ENCODE measurements around the gene PEMT.

Gene PEMT

DNA sequence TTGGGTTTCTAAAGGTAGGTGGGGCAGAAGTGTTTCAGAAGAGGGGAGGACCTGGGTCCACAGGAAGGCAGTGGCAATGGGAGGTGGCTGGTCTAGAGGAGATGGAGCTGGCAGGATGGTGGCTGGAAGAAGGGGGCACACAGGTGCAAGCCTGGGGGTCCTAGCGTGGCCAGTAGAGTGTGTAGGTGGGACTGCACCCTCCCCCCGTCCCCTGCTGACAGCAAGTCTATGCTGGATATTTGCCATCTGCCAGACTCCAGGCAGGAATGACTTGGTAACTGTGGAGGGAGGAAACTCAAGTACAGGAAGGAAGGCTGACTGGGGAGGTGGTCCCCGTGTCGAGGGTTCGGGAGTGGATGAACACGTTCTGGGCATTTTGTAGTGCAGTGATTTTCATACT is 106.1 kb downstream of the PEMT start:
- no peak overlapping the region for H3K27ac ChIP-seq
- no peak for TF ChIP-seq ZFX (IDR thresholded peaks at IDR 0.05; ENCODE audit: borderline replicate concordance)
- TF ChIP-seq, protein P1, sequence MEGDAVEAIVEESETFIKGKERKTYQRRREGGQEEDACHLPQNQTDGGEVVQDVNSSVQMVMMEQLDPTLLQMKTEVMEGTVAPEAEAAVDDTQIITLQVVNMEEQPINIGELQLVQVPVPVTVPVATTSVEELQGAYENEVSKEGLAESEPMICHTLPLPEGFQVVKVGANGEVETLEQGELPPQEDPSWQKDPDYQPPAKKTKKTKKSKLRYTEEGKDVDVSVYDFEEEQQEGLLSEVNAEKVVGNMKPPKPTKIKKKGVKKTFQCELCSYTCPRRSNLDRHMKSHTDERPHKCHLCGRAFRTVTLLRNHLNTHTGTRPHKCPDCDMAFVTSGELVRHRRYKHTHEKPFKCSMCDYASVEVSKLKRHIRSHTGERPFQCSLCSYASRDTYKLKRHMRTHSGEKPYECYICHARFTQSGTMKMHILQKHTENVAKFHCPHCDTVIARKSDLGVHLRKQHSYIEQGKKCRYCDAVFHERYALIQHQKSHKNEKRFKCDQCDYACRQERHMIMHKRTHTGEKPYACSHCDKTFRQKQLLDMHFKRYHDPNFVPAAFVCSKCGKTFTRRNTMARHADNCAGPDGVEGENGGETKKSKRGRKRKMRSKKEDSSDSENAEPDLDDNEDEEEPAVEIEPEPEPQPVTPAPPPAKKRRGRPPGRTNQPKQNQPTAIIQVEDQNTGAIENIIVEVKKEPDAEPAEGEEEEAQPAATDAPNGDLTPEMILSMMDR (IDR thresholded peaks at IDR 0.05): no peak

DNA sequence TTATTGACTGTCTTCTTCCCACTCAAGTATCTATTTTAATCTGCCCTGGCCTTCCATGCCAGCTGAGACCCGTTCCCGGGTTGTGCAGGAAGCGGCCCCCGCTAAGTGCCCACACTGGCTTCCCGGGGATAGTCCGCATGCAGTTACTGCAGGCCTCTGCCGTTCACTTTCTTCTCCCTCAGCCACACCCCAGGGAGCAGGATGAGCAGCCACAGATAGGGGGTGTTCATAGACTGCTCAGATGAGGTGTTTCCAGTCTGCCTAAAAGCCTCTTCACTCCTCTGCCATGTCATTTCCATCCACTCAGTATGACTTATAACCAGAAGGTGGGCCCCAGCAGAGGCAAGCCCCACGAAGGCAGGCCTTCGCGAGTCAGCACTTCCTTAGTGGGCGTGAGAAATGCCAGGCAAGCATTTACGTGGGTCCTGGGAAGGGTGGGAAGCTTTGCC is 107.0 kb downstream of the PEMT start:
- H3K27ac ChIP-seq: no peak overlapping the region
- TF ChIP-seq, protein P1 (IDR thresholded peaks at IDR 0.05): no peak
- TF ChIP-seq ZFX (IDR thresholded peaks at IDR 0.05; ENCODE audit: borderline replicate concordance): no peak

DNA sequence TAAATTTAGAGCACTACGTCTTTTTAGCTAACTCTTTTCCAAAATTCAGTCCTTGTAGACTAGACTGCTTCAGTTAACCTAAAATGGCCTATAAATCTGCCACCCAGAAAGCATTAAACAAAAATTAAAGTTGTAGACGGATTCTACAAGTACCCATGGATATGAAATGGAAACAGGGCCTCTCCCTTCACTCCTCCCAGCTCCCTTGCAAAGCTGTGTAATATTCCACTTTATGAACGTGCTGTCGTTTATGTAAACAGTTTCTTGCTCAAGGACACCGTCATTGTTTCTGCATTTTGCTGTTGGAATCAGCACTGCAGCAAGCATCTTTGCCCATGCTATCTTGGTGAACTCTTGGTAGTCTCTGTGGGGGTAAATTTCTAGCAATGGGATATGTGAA is 109.6 kb downstream of the PEMT start:
- TF ChIP-seq, protein P1 (IDR thresholded peaks at IDR 0.05): no peak
- TF ChIP-seq ZFX (IDR thresholded peaks at IDR 0.05; ENCODE audit: borderline replicate concordance): no peak

DNA sequence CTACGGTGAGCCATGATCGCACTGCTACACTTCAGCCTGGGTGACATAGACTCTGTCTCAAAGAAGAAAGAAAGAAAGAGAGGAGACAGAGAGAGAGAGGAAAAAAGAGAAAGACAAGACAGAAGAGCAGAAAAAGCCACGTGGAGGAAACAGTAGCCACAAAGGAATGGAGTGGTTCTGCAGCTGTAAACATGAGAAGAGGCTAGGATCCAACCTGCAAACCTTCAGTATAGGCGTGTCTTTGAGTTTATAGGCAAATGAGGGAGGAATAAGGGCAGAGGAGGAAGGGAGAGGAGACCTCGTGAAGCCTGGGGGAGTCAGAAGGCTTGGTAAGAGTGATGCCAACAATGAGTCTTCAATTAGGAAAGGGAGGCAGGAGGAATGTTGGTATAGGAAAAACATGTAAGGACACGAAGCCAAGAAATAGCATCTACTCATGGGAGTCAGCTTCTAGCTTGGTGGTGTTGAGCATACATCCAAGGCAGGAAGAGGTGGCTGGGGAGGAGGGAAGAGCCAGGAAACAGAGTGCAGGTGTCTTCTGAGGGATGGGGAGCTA is 110.8 kb downstream of the PEMT start:
- no peak overlapping the region for H3K27ac ChIP-seq
- TF ChIP-seq, protein P1 (IDR thresholded peaks at IDR 0.05): no peak
- no peak for TF ChIP-seq ZFX (IDR thresholded peaks at IDR 0.05; ENCODE audit: borderline replicate concordance)

More for the DNA sequence above, 109.6 kb downstream of the PEMT start:
- H3K27ac ChIP-seq: no peak overlapping the region

DNA sequence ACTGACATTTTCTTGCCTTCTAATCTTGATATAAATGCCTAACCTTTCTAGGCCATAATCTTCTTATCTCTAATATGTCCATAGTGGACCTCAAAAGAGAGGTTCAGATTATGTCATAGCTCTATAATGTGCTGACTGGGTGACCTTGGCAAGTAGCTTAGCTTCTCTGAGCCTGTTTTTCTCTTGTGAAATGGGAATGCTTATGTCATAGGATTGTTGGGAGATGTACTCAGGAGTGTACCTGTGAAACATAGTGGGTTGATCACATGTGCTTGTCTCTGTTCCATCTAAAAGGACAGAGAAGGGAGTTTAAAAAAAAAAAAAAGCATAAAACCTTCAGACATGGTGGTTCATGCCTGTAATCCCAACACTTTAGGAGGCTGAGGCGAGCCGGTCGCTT is 112.3 kb downstream of the PEMT start:
- TF ChIP-seq, protein P1 (IDR thresholded peaks at IDR 0.05): no peak
- TF ChIP-seq ZFX (IDR thresholded peaks at IDR 0.05; ENCODE audit: borderline replicate concordance): no peak
- no peak overlapping the region for H3K27ac ChIP-seq

DNA sequence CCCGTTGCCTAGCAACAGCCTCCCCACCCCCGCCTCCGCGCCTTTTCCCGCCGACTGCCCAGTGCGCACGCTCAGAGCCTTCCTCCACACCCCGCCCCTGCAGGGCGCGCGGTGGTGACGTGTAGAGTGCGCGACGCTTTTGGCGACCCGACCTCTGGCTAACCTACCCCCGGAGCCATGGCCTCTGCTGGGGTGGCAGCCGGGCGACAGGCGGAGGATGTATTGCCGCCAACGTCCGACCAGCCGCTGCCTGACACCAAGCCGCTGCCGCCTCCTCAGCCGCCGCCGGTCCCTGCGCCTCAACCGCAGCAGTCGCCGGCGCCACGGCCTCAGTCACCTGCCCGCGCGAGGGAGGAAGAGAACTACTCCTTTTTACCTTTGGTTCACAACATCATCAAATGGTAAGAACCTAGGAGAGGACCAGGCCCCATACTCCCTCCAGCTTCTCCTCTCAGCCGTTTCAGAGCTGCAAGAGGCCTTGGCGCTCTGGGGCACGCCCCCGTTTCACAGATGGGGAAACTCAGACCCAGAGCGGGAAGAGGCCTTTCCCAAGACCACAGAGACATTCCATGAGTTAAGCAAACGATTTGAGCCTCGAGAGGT is 114.5 kb downstream of the PEMT start, which contains the start of gene MED9:
TSS of gene MED9 (plus strand) at position 136 of the 603 bp plus-strand sequence. CDS start at position 178, 42 bp downstream.
- TF ChIP-seq, protein P1 (IDR thresholded peaks at IDR 0.05): no peak
- TF ChIP-seq ZFX (IDR thresholded peaks at IDR 0.05; ENCODE audit: borderline replicate concordance): no peak
- H3K27ac ChIP-seq: peak within 1 kb of the TSS; percentile 75

DNA sequence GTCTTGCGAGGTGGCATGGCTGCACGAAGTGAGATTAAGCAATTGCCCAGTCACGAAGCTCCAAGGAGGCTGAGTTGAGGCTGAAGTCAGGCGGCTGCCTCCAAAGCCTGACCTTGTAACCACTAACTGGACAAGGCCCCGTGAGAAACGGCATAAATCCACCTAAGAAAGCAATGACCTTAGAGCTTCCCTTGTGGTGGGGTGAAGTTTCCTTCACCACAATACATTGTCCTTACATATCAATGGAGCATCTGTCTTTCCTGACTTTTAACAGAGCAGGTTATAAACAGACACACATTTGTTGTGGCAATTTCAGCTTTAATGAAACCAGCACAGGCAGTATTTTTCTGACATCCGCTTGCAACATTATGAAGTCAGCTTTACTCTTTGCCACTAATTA is 117.2 kb downstream of the PEMT start:
- H3K27ac ChIP-seq: no peak overlapping the region
- no peak for TF ChIP-seq ZFX (IDR thresholded peaks at IDR 0.05; ENCODE audit: borderline replicate concordance)
- TF ChIP-seq, protein P1 (IDR thresholded peaks at IDR 0.05): no peak
